ENCODE data around the gene AGTPBP1. TPM values are rescaled to one million over a fixed set of nuclear protein-coding genes. Genes with fewer than 3 reads are reported as not detected.

Gene AGTPBP1
- 7.3 and 9.1 TPM in 2 replicates for total RNA-seq

DNA sequence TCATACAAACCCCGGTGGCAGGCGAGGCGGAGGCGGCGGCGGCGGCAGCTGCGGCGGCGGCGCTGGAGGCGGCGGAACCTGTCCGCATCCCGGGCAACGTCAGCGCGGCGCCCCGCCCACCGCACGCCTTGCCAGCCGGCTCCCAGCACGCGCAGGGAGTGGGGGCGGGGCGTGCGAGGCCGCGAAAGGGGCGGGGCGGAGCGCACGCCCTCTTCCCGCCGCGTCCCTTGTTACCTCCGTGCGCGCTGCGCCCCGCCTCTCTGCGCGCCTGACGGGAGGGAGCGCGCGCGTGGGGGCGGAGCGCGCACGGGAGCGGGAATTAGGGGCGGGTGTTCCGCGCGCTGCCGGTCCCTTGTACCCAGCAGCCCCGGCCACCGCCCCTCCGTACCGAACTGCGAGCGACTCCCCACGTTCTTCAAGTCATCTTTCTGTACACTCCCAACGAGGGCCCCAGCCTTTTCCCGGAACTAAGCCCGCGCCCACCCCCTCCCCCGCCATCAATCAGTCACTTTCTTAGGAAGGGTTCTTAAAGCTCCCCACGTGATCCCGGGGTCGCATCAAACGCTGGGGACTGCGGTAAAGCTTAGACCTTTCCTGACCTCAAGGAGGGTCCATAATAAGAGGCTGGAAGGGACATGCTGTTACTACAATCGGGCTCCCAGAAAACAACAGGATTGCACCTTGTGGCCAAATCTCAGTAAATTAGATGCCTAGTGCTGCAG lies at the start of gene AGTPBP1:
TSS of gene AGTPBP1 (minus strand) at position 80 of the 722 bp plus-strand sequence. CDS start 29,421 bp downstream, outside the sequence.

Other genes starting within 250 kb of the AGTPBP1 start
- 9.6 and 10.3 TPM in 2 replicates for gene NAA35, start 199.2 kb upstream of the AGTPBP1 start, total RNA-seq

Data from bronchus fibroblast of lung (primary cell).